Putamen (tissue), 1 donor: Measurements from ENCODE around the gene PISD.
A peak's percentile ranks its signal among the peaks of the same experiment; 100 is the strongest.

ENCODE experiments used
- DNase-seq: peaks from one replicate; pipeline ENCODE4 v3.0.0-alpha.2; 2016; ENCODE audit warnings: low spot score

Gene PISD

GRCh38 chr22:31652911-31653684, 8.9 kb downstream of the PISD start:
- no peak for DNase-seq

DNA sequence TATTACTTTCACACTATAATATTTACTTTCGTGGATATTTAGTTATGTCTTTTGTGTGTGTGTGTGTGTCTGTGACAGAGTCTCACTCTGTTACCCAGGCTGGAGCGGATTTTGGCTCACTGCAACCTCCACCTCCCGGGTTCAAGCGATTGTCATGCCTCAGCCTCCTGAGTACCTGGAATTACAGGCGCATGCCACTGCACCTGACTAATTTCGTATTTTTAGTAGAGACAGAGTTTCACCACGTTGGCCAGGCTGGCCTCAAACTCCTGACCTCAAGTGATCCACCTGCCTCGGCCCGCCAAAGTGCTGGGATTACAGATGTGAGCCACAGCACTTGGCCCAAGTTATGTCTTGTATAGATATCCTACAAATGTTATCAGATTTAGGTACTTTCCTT, 9.9 kb downstream of the PISD start:
- no peak for DNase-seq

DNA sequence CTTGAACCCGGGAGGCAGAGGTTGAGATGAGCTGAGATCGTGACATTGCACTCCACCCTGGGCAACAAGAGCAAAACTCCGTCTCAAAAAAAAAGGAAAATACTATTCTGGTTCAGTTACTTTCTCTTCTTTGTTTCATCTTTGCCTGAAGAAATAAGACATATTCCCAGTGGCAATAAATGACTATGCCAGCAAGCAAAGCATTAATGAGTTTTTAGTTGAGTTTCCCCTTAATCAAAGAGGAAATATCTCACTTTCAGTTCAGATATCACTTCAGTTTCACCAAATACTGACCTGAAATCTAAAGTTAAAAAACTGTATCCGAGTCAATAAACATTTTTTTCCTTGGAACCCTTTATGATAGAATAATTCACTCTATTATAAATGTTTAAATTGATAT, 10.4 kb downstream of the PISD start:
- no peak for DNase-seq

DNA sequence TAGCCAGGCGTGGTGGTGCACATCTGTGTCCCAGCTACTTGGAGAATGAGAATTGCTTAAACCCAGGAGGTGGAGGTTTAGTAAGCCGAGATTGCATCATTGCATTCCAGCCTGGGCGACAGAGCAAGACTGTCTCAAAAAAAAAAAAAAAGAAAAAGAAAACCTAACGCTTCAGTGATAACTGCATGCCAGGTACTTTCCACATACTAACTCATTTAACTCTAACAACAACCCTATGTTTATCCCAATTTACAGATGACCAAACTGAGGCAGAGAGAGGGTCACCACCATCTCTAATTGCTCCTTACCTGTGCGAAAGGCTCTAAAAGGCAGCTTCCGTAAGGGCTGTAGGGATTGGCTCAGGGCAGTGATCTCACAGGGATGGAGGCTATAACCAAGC, 11.6 kb downstream of the PISD start:
- DNase-seq: no peak

DNA sequence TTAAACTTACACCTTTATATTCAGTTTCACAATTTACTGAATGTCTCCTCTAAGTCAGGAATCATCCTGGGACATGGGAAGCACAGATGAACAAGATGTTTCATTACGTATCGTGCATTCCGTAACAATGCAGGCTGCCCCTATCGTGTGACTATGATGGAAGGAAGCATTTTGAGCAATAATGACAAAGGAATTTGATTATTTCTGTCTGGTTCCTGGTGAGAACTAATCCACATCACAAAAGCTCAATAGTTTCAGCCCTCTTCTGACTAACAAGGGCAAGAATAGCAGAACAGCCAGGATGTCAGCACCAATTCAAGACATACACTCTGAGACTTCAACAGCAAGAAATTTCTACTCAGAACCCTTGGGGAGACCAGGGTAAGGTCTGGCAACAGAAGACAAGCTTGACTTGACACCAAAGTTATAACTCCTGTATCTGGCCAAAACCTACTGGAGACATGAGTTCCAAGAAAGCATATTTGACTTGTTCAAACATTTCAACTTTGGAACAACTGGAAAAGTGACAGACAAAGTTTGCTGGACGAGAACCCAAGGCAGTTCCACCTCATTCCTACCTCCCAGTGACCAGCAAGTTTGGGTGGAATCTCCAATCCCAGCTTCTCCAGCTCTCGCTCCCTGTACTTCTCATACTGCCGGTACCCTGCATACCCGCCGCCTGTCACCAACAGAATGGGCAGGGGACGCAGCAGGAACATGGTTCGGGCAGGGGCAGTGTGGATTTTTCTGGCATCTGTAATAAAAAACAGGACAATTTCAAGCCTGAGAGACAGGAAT, 14.3 kb downstream of the PISD start:
- no peak for DNase-seq

DNA sequence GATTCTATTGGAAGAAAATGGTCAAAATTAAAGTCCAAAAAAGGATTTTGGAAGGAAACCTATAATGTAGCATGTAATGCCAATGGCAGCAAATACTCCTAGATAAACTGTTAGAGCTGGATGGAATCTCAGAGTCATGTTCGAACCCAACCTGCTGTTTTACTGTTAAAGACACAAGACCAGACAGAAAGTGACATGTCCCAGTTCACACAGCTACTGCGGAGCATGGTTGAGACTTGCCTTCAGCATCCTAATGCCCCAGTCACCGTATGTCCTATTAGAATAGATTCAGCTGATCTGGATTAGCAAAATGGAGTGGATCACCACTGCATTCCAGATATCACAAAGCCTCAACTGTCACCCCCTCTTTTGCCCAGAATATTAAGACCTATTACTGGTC, 14.9 kb downstream of the PISD start:
- DNase-seq: no peak

- no peak for DNase-seq
Observed at GRCh38 chr22:31646186-31647019, 15.6 kb downstream of the PISD start.

GRCh38 chr22:31639436-31640039, 22.5 kb downstream of the PISD start:
- DNase-seq: no peak

DNA sequence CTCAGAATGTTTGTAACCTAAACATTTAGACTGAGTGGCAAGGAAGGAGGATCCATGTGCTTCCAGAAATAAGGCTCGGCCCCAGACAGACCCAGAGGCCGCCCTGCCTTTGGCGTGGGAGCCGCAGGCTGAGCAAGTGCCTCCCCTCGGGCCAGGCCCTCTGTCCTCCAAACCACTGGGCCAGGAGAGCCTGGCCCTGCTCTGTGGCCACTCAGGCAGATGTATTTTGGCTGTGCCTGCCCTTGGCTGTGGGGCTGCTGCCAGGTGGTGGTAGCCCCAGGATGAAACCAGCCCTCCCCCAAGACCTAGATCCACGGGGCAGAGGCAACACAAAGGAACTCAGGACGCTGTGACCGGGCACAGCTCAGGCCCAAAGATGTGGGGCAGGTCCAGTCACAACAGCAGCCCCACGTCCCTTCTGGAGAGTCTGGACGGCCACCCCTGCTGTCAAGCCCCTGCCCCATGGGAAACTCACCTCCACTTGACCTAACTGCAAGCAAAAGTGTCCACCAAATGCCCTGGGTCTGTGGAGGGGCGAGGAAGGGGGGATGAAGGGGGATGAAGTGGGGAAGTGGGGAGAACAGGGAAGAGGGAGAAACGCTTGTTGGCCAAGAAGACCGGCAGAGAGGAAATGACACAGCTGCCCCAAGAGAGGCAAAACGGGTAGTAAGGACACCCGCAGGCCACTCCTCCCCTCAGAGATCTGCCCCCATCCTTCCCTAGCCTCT, 24.0 kb downstream of the PISD start:
- DNase-seq: no peak

DNA sequence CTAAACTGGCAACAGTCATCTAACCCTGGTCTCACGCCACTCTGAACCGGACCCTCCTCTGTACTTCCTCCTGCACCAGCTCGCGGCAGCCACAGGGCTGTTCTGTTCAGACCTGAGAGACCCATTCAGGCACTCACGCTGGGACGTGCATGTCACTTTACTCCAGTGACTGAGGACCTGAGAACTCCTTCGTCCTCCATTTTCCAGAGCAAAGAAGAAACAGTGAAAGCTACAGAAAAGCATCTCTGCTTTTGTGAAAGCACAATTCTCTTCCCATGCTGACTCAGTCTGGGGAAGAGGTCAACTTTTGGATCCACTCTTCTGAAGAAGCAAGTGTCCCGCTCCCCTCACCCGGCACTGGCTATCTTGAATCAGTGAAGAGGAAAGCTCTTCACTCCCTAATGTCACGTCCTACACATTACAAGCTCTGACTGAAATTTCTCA, 24.5 kb downstream of the PISD start:
- no peak for DNase-seq

DNA sequence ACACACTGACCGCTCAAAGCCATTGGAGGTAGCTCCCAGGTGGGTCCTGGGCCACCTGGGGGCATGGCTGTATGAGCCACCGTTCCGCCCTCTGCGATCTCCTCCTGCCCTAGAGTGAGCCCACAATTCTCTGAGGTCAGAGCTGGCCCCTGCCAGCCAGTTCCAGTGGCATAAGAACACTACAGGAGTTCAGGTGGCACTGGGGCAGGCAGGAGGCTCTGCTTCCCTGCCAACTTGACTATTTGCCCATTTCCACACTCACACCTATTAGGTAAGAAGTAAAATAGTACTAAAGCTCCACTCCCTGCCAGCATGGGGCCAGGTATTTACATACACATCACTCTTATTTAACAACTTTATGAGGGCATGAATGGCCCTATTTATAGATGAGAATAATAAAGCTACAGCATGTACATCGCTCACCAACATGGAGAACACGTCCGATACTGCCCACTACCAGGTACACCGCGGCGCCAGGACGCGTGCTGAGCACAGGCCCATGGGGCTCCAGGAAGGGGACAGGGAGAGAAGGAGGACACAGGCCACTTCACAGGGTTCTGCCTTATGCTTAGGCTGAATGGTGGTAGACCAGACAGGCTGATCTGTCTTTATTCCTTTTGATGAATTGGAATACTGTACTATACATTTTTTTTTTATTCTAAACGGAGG, 26.2 kb downstream of the PISD start:
- DNase-seq: no peak

DNA sequence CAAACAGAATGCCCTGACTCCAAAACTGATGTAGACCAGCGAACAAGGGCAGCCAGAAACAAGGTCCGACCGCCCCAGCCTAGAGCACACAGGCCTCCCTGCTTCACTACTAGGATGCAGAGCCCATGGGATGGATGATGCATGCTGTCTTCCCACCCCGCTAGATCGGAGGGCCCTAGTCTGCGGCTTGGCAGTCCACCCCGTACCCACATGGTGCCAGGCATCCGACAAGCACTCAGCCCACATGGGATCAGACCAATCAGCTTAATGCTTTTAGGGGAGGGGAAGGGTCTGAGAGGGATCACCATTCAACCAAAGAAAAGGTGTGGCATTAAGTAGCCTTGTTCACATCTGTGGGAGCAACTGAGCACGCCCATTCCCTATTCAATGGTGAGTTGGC, 30.6 kb downstream of the PISD start:
- DNase-seq: no peak

- DNase-seq: peak; percentile 71
Observed at GRCh38 chr22:31630331-31631329, 31.4 kb downstream of the PISD start.

DNA sequence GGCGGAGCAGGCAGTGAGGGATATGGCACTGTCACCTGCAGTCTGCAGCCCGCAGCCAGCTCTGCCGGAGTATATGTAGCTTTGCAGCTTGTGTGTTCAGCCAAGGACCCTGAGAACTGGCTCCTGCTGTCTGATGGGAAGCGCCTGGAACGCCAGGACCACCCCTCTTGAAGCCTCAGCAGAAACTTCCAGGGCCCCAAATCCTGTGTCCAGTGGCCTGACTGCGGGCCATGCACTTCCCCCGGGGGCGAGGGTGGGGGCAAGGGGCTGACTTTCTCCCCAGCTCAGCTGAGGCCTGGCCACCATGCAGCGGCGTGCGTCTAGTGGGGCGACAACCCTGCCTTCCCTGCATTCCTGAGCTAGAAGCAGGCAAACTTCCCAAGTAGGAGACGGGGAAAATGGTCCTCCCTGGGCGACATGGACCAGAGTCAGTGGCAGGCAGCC, 32.3 kb downstream of the PISD start:
- no peak for DNase-seq

DNA sequence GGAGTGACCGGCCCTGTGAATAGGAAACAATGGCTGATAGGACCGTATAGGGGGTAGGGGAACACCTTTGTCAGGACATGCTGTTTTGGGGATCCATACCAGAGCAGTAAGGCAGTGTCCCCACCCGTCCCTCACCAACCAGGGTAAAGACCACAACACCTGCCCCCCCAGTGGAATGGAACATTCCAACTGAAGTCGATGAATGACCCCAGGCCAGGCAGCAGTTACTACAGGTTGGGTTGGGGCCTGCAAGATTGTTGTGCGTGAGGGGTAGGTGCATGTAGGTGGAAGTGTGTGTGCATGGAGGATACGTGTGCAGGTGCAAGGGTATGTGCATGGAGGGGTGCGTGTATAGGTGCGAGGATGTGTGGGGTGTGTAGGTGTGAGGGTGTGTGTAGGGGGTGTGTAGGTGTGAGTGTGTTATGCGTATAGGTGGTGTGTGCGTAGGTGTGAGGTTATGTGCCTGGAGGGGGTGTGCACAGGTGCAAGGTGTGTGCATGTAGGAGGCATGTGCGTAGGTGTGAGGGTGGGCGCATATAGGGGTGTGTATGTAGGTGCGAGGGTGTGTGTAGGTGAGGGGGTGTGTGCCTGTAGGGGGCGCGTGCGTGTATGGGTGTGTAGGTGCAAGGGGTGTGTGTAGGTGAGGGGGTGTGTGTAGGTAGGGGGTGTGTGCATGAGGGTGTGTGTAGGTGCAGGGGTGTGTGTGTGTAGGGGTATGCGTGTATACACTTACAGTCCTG, 32.9 kb downstream of the PISD start:
- DNase-seq: no peak

GRCh38 chr22:31628362-31628761, 33.7 kb downstream of the PISD start:
- no peak for DNase-seq

DNA sequence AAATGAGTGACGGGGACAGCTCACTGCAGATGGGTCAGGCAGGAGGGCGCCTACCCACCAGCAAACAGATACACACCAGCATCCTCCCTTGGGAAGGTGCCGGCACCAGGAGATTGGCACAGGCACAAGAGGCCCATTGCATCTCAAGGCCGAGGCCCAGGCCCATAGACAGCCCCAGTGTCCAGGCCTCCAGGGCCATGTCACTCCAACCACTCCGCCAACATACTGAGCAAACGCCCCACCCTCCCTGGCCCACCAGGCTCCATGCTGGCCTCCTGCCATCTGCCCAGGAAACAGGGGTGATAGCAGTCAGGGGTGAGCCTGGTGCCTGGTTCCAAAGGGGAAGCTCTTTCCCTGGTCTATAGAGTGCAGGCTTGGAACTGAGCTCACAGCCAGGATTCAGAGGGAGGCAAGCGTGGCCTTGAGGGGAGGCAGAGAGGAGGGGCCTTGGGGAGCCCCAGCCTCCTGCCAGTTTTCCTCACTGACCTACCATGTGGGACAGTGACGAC, 34.7 kb downstream of the PISD start:
- no peak for DNase-seq

DNA sequence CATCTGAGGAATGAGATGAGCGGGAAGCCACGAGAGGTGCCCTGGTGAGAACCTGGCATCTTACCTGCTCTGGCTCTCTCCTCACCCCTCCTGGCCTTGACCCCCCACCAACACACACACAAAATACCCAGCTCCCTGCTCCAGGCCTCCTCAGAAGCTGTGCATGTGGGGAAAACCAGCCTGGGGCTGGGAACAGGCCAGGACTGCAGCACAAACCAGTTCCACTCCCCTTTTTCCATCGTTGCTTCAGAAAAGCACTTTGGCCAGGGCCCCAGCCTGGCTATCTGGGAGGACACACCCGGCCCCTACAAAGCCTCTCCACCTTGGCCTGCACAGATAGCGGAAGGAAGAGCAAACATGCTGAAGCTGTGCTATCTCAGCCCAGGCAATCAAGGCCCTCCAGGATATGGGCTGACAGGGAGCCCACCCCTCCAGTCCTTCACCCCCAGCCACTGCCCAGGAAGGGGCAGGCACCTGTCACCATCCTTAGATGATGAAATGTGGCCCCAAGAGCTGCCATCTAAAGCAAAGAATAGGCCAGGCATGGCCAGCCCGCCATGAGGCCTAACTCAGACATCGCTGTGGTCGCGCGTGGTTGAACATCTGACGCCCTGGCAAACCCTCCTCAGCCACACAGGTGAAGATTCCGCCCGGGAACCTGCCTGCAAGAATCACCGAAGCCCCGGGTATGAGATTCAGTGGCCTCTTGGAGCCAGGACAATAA, 35.4 kb downstream of the PISD start:
- DNase-seq: no peak
